Mucosa of rectum (tissue), 2 donors: ENCODE data around the gene CRYBG3.
A peak's percentile ranks its signal among the peaks of the same experiment; 100 is the strongest.
"Not testable (repeated sequence)": the region's sequence is repeated elsewhere in the genome, so short reads cannot be mapped to it uniquely, and the experiment has no call there.

Experiments
- H3K27ac ChIP-seq, 2 donors: one replicate each; pipeline ENCODE4 v1.7.0; 2013; ENCODE audit warnings: inconsistent platforms in 2 of 2, low read depth in 2 of 2, low read length in 2 of 2
- H3K27me3 ChIP-seq, 2 donors: one replicate each; pipeline ENCODE4 v1.7.0; 2013; ENCODE audit warnings: low read length in 2 of 2; ENCODE audit not compliant: control insufficient read depth in 2 of 2, insufficient read depth in 2 of 2
- H3K36me3 ChIP-seq, 2 donors: one replicate each; pipeline ENCODE4 v1.7.0; 2013; ENCODE audit warnings: low read length in 2 of 2; ENCODE audit not compliant: control insufficient read depth in 2 of 2, insufficient read depth in 2 of 2
- H3K4me1 ChIP-seq, 2 donors: one replicate each; pipeline ENCODE4 v1.7.0; 2013; ENCODE audit warnings: low read length in 2 of 2, mild to moderate bottlenecking in 1 of 2; ENCODE audit not compliant: control insufficient read depth in 2 of 2, insufficient read depth in 2 of 2
- H3K4me3 ChIP-seq, 2 donors: one replicate each; pipeline ENCODE4 v1.7.0; 2013; ENCODE audit warnings: low read length in 2 of 2
- H3K9ac ChIP-seq, 2 donors: one replicate each; pipeline ENCODE4 v1.7.0; 2013; ENCODE audit warnings: low read length in 2 of 2, low read depth in 1 of 2, mild to moderate bottlenecking in 1 of 2
- H3K9me3 ChIP-seq, 2 donors: one replicate each; pipeline ENCODE4 v1.7.0; 2013; ENCODE audit warnings: low read length in 2 of 2; ENCODE audit not compliant: control insufficient read depth in 2 of 2
- donor health status: healthy.
- donor health status: Normal muscosa, but diverticular disease.

Gene CRYBG3

DNA sequence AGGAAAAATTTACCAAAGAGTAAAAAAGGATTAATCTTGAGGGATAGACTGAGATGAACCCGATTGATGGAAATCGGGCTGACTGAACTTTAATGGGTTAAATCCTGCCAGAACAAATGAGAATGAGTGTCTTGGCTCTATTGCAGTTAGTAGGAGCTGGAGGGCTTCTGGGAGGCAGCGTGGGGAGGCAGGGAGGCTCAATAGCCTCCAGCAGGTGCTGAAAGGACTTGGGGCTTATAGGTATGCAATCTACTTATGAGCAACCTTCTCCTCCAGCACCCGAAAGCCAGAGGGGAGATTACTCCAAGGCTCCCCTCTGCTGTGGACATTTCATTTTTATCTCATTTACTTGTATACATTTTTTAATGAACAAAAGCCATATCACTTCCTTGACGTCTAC is 1.0 kb upstream of the CRYBG3 start:
- H3K27me3 ChIP-seq: no peaks in the 10 kb centered on the region
- peak overlapping the region; percentile 79 to 87 for H3K27ac ChIP-seq
- H3K9ac ChIP-seq: peak overlapping the region; percentile 79 to 83
- peaks cover 3 to 4% of the 10 kb centered on the region in 2 donors for H3K4me1 ChIP-seq
- H3K4me3 ChIP-seq: peak overlapping the region; percentile 84 to 90
- H3K36me3 ChIP-seq: no peaks in the 10 kb centered on the region
- no peaks in the 10 kb centered on the region for H3K9me3 ChIP-seq

GRCh38 chr3:97821287-97821773 is 481 bp upstream of the CRYBG3 start:
- H3K4me3 ChIP-seq: peak overlapping the region; percentile 84 to 90
- H3K36me3 ChIP-seq: no peaks in the 10 kb centered on the region
- peak overlapping the region; percentile 79 to 87 for H3K27ac ChIP-seq
- no peaks in the 10 kb centered on the region for H3K27me3 ChIP-seq
- H3K4me1 ChIP-seq: peaks cover 3 to 4% of the 10 kb centered on the region in 2 donors
- peak overlapping the region; percentile 79 to 83 for H3K9ac ChIP-seq
- H3K9me3 ChIP-seq: no peaks in the 10 kb centered on the region

DNA sequence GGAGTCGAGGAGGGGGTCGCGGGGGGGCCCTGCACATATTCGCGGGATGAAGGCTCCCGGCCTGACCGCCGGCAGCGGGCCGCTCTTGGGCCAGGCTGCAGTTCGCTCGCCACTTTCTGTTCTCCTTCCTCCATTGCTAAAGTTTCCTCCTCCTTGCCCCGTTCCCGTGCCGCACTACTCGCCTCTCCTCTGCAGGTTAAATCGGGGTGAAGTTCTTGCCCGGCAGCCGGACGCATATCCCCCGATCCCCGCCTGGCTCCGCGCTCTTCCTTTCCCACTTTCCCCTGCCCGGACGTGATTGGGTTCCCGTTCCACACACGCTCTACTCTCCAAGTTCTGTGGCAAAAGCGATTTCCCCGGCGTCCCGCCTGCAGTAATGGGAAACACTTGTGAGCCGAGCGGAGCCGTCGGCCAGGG is 556 bp downstream of the CRYBG3 start:
- Histone ChIP-seq H3K27me3 (no peaks in the 10 kb centered on the region), H3K36me3 (no peaks in the 10 kb centered on the region), H3K4me1 (peaks cover 3 to 4% of the 10 kb centered on the region in 2 donors), H3K9me3 (no peaks in the 10 kb centered on the region), H3K27ac (peak overlapping the region; percentile 79 to 87), H3K4me3 (peak overlapping the region; percentile 84 to 90), H3K9ac (peak overlapping the region; percentile 52 to 83)

DNA sequence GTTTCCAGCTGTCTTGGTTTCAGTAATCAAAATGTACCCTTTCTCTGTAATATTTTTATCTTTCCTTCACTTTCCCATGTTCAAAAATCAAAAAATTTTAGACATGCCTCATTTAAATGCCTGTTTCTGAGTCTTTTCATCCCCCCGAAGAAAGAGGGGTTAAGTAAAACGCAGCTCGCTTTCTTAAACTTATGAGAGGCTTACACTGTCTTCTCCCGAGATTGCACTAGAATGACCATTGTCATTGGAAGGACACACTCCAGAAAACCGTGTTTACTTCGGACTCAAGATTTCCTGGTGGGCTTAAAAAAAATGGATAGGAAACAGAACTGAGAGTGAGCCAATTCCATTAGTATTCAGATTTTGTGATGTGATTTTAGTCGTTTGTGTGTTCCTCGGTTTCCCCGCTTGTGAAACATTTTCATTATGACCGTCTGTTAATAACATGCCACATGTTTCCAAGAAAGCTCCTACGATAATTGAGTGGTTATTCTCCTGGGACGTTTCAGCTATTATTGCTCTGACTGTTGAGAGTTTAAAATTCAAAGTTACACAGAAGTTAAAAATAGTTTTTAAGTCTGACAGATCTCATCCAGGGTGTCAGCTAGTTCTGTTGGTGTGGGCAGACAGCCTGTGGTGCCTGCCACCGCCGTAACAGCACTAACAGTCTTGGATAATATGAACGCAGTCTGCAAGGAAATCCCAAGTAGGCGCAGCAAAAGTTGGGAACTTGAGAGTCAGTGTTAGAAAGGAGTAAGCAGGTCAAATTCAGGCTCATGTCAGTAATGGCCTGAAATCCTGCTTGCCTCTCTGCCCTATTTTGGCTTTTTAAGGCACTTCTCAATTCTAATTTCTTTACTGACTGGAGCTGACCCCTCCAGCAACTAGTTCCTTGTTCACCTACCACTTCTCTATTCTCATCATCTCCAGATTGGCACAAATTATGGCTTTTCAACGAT is 1.5 kb downstream of the CRYBG3 start:
- Histone ChIP-seq H3K9me3 (no peaks in the 10 kb centered on the region), H3K9ac (peak overlapping the region; percentile 52 to 83), H3K27ac (no peak overlapping the region), H3K4me1 (peaks cover 3 to 4% of the 10 kb centered on the region in 2 donors), H3K36me3 (no peaks in the 10 kb centered on the region), H3K4me3 (peak overlapping the region; percentile 84 to 90), H3K27me3 (no peaks in the 10 kb centered on the region)

DNA sequence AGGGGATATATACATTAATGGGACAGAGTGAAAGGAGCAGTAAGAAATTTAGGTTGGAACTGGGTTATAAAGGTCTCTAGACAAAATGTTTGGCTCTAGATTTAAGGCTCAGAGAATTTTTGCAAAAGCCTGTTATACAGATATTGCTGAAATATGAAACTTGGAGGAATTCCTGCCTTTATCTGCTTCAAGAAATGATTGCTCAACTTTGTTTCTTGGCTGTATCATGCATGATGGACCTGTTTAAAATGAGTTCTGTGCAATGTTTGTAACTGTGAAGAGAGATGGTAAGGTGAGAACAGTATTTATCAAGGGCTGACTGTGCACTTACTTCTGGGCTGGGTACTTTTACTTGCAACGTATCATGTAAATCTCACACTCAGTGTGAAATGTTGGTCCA is 3.3 kb downstream of the CRYBG3 start:
- Histone ChIP-seq H3K9me3 (no peaks in the 10 kb centered on the region), H3K9ac (no peak overlapping the region), H3K36me3 (no peaks in the 10 kb centered on the region), H3K27ac (no peak overlapping the region), H3K4me3 (peak overlapping the region in 1 of 2 donors; percentile 9), H3K27me3 (no peaks in the 10 kb centered on the region), H3K4me1 (peaks cover 3 to 4% of the 10 kb centered on the region in 2 donors)

DNA sequence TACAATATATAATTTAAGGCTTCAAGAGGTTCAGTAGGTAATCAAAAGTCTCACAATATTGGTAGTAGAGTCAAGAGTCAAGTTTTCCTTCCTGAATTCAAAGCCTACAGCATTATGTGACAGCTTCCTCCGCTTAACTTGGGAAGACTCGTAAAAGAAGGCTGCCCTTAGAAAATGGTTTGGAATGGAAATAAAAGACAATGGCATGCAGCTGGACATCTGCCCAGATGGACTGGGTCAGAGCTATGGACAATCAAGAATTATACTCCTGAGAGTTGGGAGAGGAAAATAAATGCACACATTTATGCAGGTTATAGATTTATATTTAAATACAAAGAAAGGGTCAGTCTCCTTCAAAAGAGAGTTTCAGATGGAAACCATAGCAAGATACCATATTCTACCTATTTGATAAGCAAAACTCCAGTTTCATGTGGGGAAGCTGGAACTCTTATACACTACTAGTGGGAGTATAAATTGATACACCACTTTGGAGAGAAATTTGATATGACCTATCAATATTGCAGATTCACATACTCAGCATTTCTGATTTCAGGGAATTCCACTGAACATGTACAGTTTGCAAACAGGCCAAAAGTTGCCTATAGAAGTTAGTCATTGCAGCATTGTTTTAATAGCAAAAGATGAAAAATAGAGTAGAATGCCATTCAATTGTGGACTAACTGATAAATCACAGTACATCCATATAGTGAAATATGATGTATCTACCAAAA is 6.1 kb downstream of the CRYBG3 start:
- Histone ChIP-seq H3K27ac (no peak overlapping the region), H3K4me1 (peaks cover 0 to 3% of the 10 kb centered on the region in 2 donors), H3K9ac (no peak overlapping the region), H3K27me3 (no peaks in the 10 kb centered on the region), H3K36me3 (no peaks in the 10 kb centered on the region), H3K4me3 (no peak overlapping the region), H3K9me3 (no peaks in the 10 kb centered on the region)

DNA sequence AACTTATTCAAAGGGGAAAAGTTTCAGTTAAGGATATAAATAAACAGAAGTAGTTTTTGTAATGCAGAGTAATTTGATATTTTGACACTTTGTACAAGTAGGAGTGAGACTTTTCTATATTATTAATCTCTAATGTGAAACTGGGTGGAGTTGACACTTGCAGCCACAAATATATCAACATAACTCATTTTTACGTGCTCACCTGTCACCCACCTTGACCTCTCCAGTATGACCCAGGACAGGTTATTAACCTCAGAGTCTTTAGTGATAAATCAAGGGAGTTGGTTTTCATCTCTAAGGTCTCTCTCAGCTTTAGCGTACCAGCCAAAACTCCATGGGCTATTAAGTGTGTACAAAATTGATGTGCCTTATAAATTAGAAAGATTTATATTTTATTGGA is 7.4 kb downstream of the CRYBG3 start:
- Histone ChIP-seq H3K9ac (no peak overlapping the region), H3K27ac (no peak overlapping the region), H3K9me3 (no peaks in the 10 kb centered on the region), H3K4me3 (no peak overlapping the region), H3K27me3 (no peaks in the 10 kb centered on the region), H3K4me1 (no peaks in the 10 kb centered on the region), H3K36me3 (no peaks in the 10 kb centered on the region)

- H3K9ac ChIP-seq: no peak overlapping the region
- no peaks in the 10 kb centered on the region for H3K9me3 ChIP-seq
- H3K4me1 ChIP-seq: no peaks in the 10 kb centered on the region
- H3K36me3 ChIP-seq: no peaks in the 10 kb centered on the region
- H3K27ac ChIP-seq: no peak overlapping the region
- H3K4me3 ChIP-seq: no peak overlapping the region
- no peaks in the 10 kb centered on the region for H3K27me3 ChIP-seq
These were observed 8.8 kb downstream of the CRYBG3 start for GRCh38 chr3:97830638-97831037.

DNA sequence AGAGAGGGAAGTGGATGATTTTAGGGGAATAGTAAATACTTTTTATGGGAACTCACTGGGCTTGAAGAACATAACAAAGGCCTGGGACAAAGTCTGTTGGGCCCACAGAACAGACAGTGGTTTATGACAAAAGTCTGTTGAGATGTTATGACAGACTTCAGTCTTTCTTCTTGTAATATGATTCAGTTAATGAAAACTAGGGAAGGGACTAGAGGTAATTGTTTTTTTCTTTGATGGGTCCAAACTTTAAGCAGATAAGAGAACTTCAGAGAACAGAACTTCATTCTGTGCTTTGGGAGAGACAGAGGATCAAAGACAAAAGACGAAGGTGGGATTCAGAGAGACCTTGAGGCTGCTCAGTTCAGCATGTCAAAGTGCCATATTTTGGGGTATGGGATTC is 9.3 kb downstream of the CRYBG3 start:
- no peak overlapping the region for H3K27ac ChIP-seq
- H3K36me3 ChIP-seq: no peaks in the 10 kb centered on the region
- H3K4me1 ChIP-seq: no peaks in the 10 kb centered on the region
- no peak overlapping the region for H3K4me3 ChIP-seq
- H3K9ac ChIP-seq: no peak overlapping the region
- H3K27me3 ChIP-seq: no peaks in the 10 kb centered on the region
- H3K9me3 ChIP-seq: no peaks in the 10 kb centered on the region

DNA sequence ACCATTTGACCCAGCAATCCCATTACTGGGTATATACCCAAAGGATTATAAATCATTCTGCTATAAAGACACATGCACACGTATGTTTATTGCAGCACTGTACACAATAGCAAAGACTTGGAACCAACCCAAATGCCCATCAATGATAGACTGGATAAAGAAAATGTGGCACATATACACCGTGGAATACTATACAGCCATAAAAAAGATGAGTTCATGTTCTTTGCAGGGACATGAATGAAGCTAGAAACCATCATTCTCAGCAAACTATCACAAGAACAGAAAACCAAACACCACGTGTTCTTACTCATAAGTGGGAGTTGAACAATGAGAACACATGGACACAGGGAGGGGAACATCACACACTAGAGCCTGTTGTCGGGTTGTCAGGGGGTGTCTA is 11.4 kb downstream of the CRYBG3 start:
- H3K4me1 ChIP-seq, H3K4me3 ChIP-seq, H3K9ac ChIP-seq, H3K36me3 ChIP-seq, H3K9me3 ChIP-seq, H3K27ac ChIP-seq, H3K27me3 ChIP-seq: not testable (repeated sequence)
